ENCODE results near the gene PRICKLE1.

PRICKLE1 gene

DNA sequence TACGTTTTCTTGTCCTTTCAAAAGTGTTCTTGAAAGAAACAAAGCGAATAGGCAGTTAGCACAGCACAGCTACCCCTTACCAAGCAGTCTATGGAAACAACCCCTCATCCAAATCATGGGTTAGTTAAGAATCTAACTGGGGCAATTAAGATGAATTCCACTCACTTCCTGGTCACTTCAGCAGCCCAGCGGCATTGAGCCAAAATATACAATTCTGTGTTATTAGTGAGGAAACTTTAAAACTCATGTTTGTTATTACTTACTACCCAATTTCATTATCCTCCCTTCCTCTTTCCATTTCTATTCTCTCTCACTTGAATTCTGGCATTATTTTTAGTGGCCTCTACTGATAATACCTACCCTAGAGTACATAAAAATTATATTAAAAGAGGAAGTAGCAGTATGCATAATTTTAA is 142.2 kb downstream of the PRICKLE1 start:
- DNase-seq (ENCODE audit: low read depth), result no peak

DNA sequence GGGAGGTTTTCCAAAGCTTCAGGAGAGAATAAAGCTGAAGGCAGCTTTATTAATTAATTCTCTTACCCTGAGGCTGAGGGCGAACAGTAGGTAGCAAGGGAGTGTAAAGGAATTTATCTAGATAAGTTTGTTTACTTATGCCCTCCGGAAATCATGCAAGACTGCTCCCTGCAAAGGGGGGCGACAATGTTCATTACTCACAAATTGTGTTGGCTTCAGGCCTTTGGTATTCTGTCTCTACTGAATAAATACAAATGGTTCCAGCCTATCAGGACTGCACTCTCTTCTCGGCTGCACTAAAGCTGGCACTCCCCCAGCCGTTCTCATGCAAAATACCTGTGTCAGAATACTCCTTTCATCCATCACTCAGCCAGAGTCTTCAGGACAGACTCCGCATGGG is 142.8 kb downstream of the PRICKLE1 start:
- DNase-seq (ENCODE audit: low read depth), result no peak

- no peak for DNase-seq (ENCODE audit: low read depth)
Measured at GRCh38 chr12:42445891-42446290, 143.7 kb downstream of the PRICKLE1 start.

- no peak for DNase-seq (ENCODE audit: low read depth)
Measured at GRCh38 chr12:42444192-42444943, 145.2 kb downstream of the PRICKLE1 start.

GRCh38 chr12:42442888-42443287 is 146.7 kb downstream of the PRICKLE1 start:
- no peak for DNase-seq (ENCODE audit: low read depth)

- DNase-seq (ENCODE audit: low read depth), result no peak
Measured at GRCh38 chr12:42442311-42442759, 147.2 kb downstream of the PRICKLE1 start.

DNA sequence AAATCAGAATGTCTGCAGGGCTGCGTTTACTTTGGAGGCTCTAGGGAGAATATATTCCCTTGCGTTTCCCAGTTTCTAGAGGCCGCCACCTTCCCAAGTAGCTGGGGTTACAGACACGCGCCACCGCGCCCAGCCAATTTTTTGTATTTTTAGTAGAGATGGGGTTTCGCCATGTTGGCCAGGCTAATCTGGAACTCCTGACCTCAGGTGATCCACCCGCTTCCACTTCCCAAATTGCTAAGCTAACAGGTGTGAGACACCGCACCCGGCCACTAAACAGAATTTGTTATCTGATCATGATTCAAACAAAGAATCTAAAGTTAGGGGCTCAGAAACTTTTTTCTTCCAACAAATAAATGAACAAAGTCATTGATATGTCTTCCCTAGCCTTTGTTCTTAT is 148.9 kb downstream of the PRICKLE1 start:
- DNase-seq (ENCODE audit: low read depth), result no peak

DNA sequence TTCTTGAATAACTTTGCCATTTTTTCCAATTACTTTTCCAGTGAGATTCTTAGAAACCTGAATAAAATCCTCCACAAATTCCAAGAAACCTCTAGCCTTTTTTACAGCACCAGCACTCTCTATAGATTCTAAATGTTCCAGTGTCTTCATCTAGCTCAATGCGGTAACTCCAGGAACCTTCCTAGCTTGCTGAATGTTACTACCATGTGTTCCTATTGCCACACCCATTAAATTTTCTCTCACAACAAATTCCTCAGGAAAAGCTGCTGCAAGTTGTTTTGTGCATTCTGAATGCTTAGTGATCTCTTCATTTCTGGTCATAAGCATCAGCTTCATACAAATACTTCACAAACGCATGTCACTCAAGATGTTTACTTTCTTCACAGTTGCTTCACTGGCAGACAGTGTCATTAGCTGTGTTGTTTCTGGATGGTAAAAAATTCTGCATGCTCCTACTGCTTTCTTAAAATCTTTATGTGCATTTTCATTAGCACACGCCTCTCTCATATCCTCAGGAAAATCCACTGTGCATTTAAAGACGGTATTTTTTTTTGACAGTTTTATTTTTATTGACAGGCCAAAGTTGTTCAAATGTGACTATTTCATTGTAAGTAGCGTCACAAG is 156.9 kb downstream of the PRICKLE1 start:
- no peak for DNase-seq (ENCODE audit: low read depth)

DNA sequence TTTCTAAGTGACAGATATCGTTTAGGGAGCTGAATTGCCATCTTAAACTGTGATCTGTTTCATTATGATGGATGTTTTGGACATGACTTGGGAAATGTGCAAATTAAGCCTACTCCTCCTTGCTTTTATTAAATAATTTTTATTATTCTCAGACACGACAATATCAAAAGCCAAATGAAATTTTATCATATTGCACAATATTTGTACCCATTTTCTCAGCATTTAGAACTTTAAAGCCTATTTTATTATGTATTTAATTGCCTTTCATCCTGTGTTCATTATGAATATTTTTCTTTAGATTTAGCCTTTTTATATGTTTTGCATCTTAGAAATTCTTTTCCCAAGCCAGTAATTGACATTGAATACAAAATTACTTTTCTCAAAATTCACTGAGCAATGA is 160.7 kb downstream of the PRICKLE1 start:
- no peak for DNase-seq (ENCODE audit: low read depth)

GRCh38 chr12:42426746-42427145 is 162.8 kb downstream of the PRICKLE1 start:
- DNase-seq (ENCODE audit: low read depth), result no peak

- no peak for DNase-seq (ENCODE audit: low read depth)
Measured at GRCh38 chr12:42422785-42423184, 166.8 kb downstream of the PRICKLE1 start.

- no peak for DNase-seq (ENCODE audit: low read depth)
Measured at GRCh38 chr12:42421844-42422779, 167.4 kb downstream of the PRICKLE1 start.

DNA sequence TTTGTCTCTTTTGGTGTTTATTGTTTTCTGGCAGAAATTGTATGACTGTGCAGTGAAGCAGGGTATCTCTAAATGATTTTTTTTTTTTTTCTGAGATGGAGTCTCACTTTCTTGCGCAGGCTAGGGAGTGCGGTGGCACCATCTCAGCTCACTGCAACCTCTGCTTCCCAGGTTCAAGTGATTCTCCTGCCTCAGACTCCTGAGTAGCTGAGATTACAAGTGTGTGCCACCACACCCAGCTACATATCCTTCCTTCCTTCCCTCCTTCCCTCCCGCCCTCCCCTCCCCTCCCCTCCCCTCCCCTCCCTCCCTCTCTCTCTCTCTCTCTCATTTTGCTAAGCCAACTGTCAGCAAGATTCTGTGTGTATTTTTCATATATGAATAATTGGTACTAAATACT is 169.2 kb downstream of the PRICKLE1 start:
- no peak for DNase-seq (ENCODE audit: low read depth)

DNA sequence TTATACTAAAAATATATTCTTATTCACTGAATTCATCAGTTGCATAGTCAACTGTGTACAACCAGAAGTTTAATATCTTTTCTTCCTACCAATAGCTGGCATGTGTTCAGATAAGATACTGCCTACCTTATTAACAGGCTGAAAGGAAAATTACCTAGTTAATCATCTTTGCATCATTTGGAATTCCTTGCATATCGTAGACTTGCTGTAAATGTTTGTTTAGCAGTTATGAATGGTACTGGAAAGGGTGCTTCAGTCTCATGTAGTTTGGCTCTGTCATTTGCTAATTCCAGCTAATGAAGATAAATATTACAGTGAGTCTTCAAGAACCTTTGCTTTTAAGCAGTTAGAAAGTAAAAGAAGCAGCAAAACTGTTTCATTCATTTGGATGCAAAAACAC is 179.2 kb downstream of the PRICKLE1 start:
- DNase-seq (ENCODE audit: low read depth), result no peak

- no peak for DNase-seq (ENCODE audit: low read depth)
Measured at GRCh38 chr12:42409471-42409870, 180.1 kb downstream of the PRICKLE1 start.

- DNase-seq (ENCODE audit: low read depth), result no peak
Measured at GRCh38 chr12:42407306-42407705, 182.2 kb downstream of the PRICKLE1 start.
